Smooth muscle cell (in vitro differentiated cells): Measurements from ENCODE around the gene AP5B1. TPM values are rescaled to one million over a fixed set of nuclear protein-coding genes. Genes with fewer than 3 reads are reported as not detected.

Source experiments
- DNase-seq: peaks from one replicate; lab custom pipeline; 2025; ENCODE audit not compliant: unreplicated experiment; lab: John Stamatoyannopoulos, UW
- H2AFZ ChIP-seq: fragments of 200-600 bp; sonication (generic); 2 replicates; pipeline ENCODE4 v1.6.0; 2016; ENCODE audit warnings: antibody characterized with exemption, low read depth, mild to moderate bottlenecking
- H3F3A ChIP-seq: fragments of 200-600 bp; sonication (generic); 2 replicates; pipeline ENCODE4 v1.6.0; 2017; ENCODE audit warnings: antibody characterized with exemption, low read depth
- H3K27ac ChIP-seq: fragments of 200-600 bp; sonication (generic); 2 replicates; pipeline ENCODE4 v1.5.1; 2016; ENCODE audit warnings: low read depth, mild to moderate bottlenecking
- H3K27me3 ChIP-seq: fragments of 200-600 bp; sonication (generic); 2 replicates; pipeline ENCODE4 v1.6.1; 2016; ENCODE audit warnings: low read depth, mild to moderate bottlenecking
- H3K36me3 ChIP-seq: fragments of 200-600 bp; sonication (generic); 2 replicates; pipeline ENCODE4 v1.5.1; 2016; ENCODE audit warnings: low read depth
- H3K4me1 ChIP-seq: fragments of 200-600 bp; sonication (generic); 2 replicates; pipeline ENCODE4 v1.5.1; 2016; ENCODE audit warnings: low read depth
- H3K4me2 ChIP-seq: fragments of 200-600 bp; sonication (generic); 2 replicates; pipeline ENCODE4 v1.6.0; 2016; ENCODE audit warnings: mild to moderate bottlenecking
- H3K4me3 ChIP-seq: fragments of 200-600 bp; sonication (generic); 2 replicates; pipeline ENCODE4 v1.5.1; 2016; ENCODE audit warnings: mild to moderate bottlenecking
- H3K79me2 ChIP-seq: fragments of 200-600 bp; sonication (generic); 2 replicates; pipeline ENCODE4 v1.6.0; 2016; ENCODE audit warnings: low read depth, mild to moderate bottlenecking
- H3K9ac ChIP-seq: fragments of 200-600 bp; sonication (generic); 2 replicates; pipeline ENCODE4 v1.6.0; 2016; ENCODE audit warnings: low read depth
- H3K9me3 ChIP-seq: fragments of 200-600 bp; sonication (generic); replicated peaks from 2 replicates; pipeline ENCODE4 v1.5.1; 2016; ENCODE audit warnings: low read depth
- H4K20me1 ChIP-seq: fragments of 200-600 bp; sonication (generic); 2 replicates; pipeline ENCODE4 v1.6.0; 2016; ENCODE audit warnings: low read depth
- CTCF ChIP-seq: fragments of 200-600 bp; sonication (generic); IDR thresholded peaks from 2 replicates; pipeline ENCODE4 v1.5.1; 2017; ENCODE audit warnings: borderline replicate concordance, mild to moderate bottlenecking, antibody characterized with exemption; ENCODE audit not compliant: insufficient read depth, poor library complexity, severe bottlenecking
- WGBS: methylation state at CpG from one replicate; pipeline ENCODE4 v1.1.7; 2016; ENCODE audit warnings: low lambda C conversion rate; 5-methylcytosine and 5-hydroxymethylcytosine counted together
- polyA plus RNA-seq: library from polyadenylated mRNA; unstranded; fragments of >200 nt; fragmentation: Nextera tagmentation; extraction: Ambion mirVana; gene quantifications from 2 replicates; pipeline ENCODE4 v1.2.1, GENCODE V29; 2016
- total RNA-seq: library from RNA; depleted of rRNA; stranded (reverse); fragments of >200 nt; gene quantifications from 2 replicates; pipeline ENCODE4 v1.2.3, GENCODE V29; 2014

Gene AP5B1
- total and polyA plus RNA-seq, 2 experiments from 2014 or later: 6.2 to 7.7 TPM

- Histone ChIP-seq H3K27ac (peak overlapping the region; percentile 52), H3K9ac (peak overlapping the region; percentile 65), H3F3A (no peaks in the 10 kb centered on the region), H3K4me2 (peak overlapping the region; percentile 87), H2AFZ (peak overlapping the region; percentile 83), H3K79me2 (no peaks in the 10 kb centered on the region), H3K27me3 (no peaks in the 10 kb centered on the region), H3K36me3 (no peaks in the 10 kb centered on the region), H3K4me3 (peak overlapping the region; percentile 71), H3K9me3 (no peaks in the 10 kb centered on the region), H3K4me1 (no peaks in the 10 kb centered on the region), H4K20me1 (no peaks in the 10 kb centered on the region)
- DNase-seq: no peak
- no peak for TF ChIP-seq CTCF
- 68% methylated on average over 5 of the region's 5 CpGs for WGBS
Observed at GRCh38 chr11:65817312-65817834, 36.6 kb upstream of the AP5B1 start.

GRCh38 chr11:65816696-65817095 is 35.9 kb upstream of the AP5B1 start:
- H3K4me3 ChIP-seq: no peak overlapping the region
- H3K79me2 ChIP-seq: no peaks in the 10 kb centered on the region
- H4K20me1 ChIP-seq: no peaks in the 10 kb centered on the region
- no peak overlapping the region for H2AFZ ChIP-seq
- no peaks in the 10 kb centered on the region for H3K27me3 ChIP-seq
- H3K9ac ChIP-seq: no peak overlapping the region
- H3K9me3 ChIP-seq: no peaks in the 10 kb centered on the region
- H3K27ac ChIP-seq: no peak overlapping the region
- H3F3A ChIP-seq: no peaks in the 10 kb centered on the region
- H3K36me3 ChIP-seq: no peaks in the 10 kb centered on the region
- DNase-seq: no peak
- 98% methylated on average over 3 of the region's 3 CpGs for WGBS
- TF ChIP-seq CTCF: no peak
- no peaks in the 10 kb centered on the region for H3K4me1 ChIP-seq
- H3K4me2 ChIP-seq: no peak overlapping the region

- Histone ChIP-seq H3K36me3 (no peaks in the 10 kb centered on the region), H3K79me2 (no peaks in the 10 kb centered on the region), H3K4me1 (no peaks in the 10 kb centered on the region), H3K27ac (peak overlapping the region; percentile 46), H3K9ac (no peak overlapping the region), H2AFZ (no peak overlapping the region), H3F3A (no peaks in the 10 kb centered on the region), H4K20me1 (no peaks in the 10 kb centered on the region), H3K4me2 (no peak overlapping the region), H3K4me3 (no peak overlapping the region), H3K27me3 (no peaks in the 10 kb centered on the region), H3K9me3 (no peaks in the 10 kb centered on the region)
- TF ChIP-seq CTCF: no peak
- DNase-seq: no peak
- 85% methylated on average over 16 of the region's 16 CpGs for WGBS
Observed at GRCh38 chr11:65814986-65815565, 34.3 kb upstream of the AP5B1 start.
